Measurements from ENCODE around the gene RIIAD1.
A peak's percentile ranks its signal among the peaks of the same experiment; 100 is the strongest.

RIIAD1 gene

GRCh38 chr1:151720974-151721787 is at the start of gene RIIAD1:
Gene RIIAD1, plus strand, starts transcription at chr1:151721522. Its CDS starts 15 bp downstream, at chr1:151721537.
- H3K27ac ChIP-seq (ENCODE audit: low read depth, low read length): no peak within 1 kb of the TSS
- peak within 1 kb of the TSS; percentile 35 for H3K4me3 ChIP-seq (ENCODE audit: low read length)
- H3K79me2 ChIP-seq (ENCODE audit: control insufficient read depth, low read length): no peaks in the 10 kb centered on the region
- no peaks in the 10 kb centered on the region for H3K9me3 ChIP-seq (ENCODE audit: control insufficient read depth, insufficient read depth, low read length)
- peak within 1 kb of the TSS; percentile 46 for H3K4me2 ChIP-seq (ENCODE audit: low read length)
- H3K27me3 ChIP-seq (ENCODE audit: control insufficient read depth, low read length): peaks cover 77% of the 10 kb centered on the region
- H3K4me1 ChIP-seq (ENCODE audit: control insufficient read depth, low read length): peaks cover 7% of the 10 kb centered on the region; the same call in 1 of the 2 replicates
- no peaks in the 10 kb centered on the region for H4K20me1 ChIP-seq (ENCODE audit: control insufficient read depth, insufficient read depth, low read depth, low read length)
- no peaks in the 10 kb centered on the region for H3K9me2 ChIP-seq (replicated peaks; ENCODE audit: control insufficient read depth, low read length)
- H3F3A ChIP-seq (ENCODE audit: control insufficient read depth, insufficient read depth): no peaks in the 10 kb centered on the region
- TF ChIP-seq CTCF (IDR thresholded peaks at IDR 0.05; ENCODE audit: low read depth, low read length, poor library complexity, severe bottlenecking) (no peak), EZH2phosphoT487 (IDR thresholded peaks at IDR 0.05; ENCODE audit: borderline replicate concordance, low read length) (no peak)
- no peaks in the 10 kb centered on the region for H3K36me3 ChIP-seq (ENCODE audit: control insufficient read depth, low read length)

GRCh38 chr1:151673407-151673806 is 47.9 kb upstream of the RIIAD1 start:
- Histone ChIP-seq H3K27me3 (ENCODE audit: control insufficient read depth, low read length) (no peaks in the 10 kb centered on the region), H3K4me3 (ENCODE audit: low read length) (no peak overlapping the region), H3K4me1 (ENCODE audit: control insufficient read depth, low read length) (no peaks in the 10 kb centered on the region), H3K9me3 (ENCODE audit: control insufficient read depth, insufficient read depth, low read length) (no peaks in the 10 kb centered on the region), H3F3A (ENCODE audit: control insufficient read depth, insufficient read depth) (no peaks in the 10 kb centered on the region), H3K79me2 (ENCODE audit: control insufficient read depth, low read length) (no peaks in the 10 kb centered on the region), H3K9me2 (replicated peaks; ENCODE audit: control insufficient read depth, low read length) (no peaks in the 10 kb centered on the region), H3K4me2 (ENCODE audit: low read length) (no peak overlapping the region), H4K20me1 (ENCODE audit: control insufficient read depth, insufficient read depth, low read depth, low read length) (no peaks in the 10 kb centered on the region), H3K27ac (ENCODE audit: low read depth, low read length) (no peak overlapping the region), H3K36me3 (ENCODE audit: control insufficient read depth, low read length) (peaks cover 17% of the 10 kb centered on the region)
- TF ChIP-seq CTCF (IDR thresholded peaks at IDR 0.05; ENCODE audit: low read depth, low read length, poor library complexity, severe bottlenecking): no peak
- no peak for TF ChIP-seq EZH2phosphoT487 (IDR thresholded peaks at IDR 0.05; ENCODE audit: borderline replicate concordance, low read length)

- no peaks in the 10 kb centered on the region; the same call in 1 of the 2 replicates for H3K36me3 ChIP-seq (ENCODE audit: control insufficient read depth, low read length)
- no peaks in the 10 kb centered on the region for H3K9me3 ChIP-seq (ENCODE audit: control insufficient read depth, insufficient read depth, low read length)
- no peaks in the 10 kb centered on the region for H4K20me1 ChIP-seq (ENCODE audit: control insufficient read depth, insufficient read depth, low read depth, low read length)
- no peaks in the 10 kb centered on the region for H3K27me3 ChIP-seq (ENCODE audit: control insufficient read depth, low read length)
- no peaks in the 10 kb centered on the region for H3F3A ChIP-seq (ENCODE audit: control insufficient read depth, insufficient read depth)
- no peaks in the 10 kb centered on the region for H3K9me2 ChIP-seq (replicated peaks; ENCODE audit: control insufficient read depth, low read length)
- H3K4me3 ChIP-seq (ENCODE audit: low read length): no peak overlapping the region
- no peaks in the 10 kb centered on the region for H3K79me2 ChIP-seq (ENCODE audit: control insufficient read depth, low read length)
- H3K4me1 ChIP-seq (ENCODE audit: control insufficient read depth, low read length): no peaks in the 10 kb centered on the region
- H3K4me2 ChIP-seq (ENCODE audit: low read length): no peak overlapping the region
- TF ChIP-seq CTCF (IDR thresholded peaks at IDR 0.05; ENCODE audit: low read depth, low read length, poor library complexity, severe bottlenecking) (no peak), EZH2phosphoT487 (IDR thresholded peaks at IDR 0.05; ENCODE audit: borderline replicate concordance, low read length) (no peak)
- H3K27ac ChIP-seq (ENCODE audit: low read depth, low read length): no peak overlapping the region
Measured at GRCh38 chr1:151680391-151680790, 40.9 kb upstream of the RIIAD1 start.

Data from DOHH2 (cell line).